ENCODE results near the gene FAM83E.
A peak's percentile ranks its signal among the peaks of the same experiment; 100 is the strongest.

GRCh38 chr19:48646722-48647216 lies 31.9 kb upstream of the FAM83E start:
- no peak for TF ChIP-seq EP300 (IDR thresholded peaks at IDR 0.05)
- peak in 1 of 6 experiments; percentile 4 for TF ChIP-seq CTCF (IDR thresholded peaks at IDR 0.05)
- no peak for TF ChIP-seq POLR2A (IDR thresholded peaks at IDR 0.05)

Data from upper lobe of left lung (tissue), 4 donors.